HG03520 (cell line): ENCODE data around the gene MSH3.

ENCODE experiments used
- ATAC-seq: cut with Tn5 transposase; IDR thresholded peaks from one replicate; pipeline ENCODE4 v1.9.1; 2021; ENCODE audit warnings: mild to moderate bottlenecking, moderate library complexity; ENCODE audit not compliant: unreplicated experiment

Gene MSH3

DNA sequence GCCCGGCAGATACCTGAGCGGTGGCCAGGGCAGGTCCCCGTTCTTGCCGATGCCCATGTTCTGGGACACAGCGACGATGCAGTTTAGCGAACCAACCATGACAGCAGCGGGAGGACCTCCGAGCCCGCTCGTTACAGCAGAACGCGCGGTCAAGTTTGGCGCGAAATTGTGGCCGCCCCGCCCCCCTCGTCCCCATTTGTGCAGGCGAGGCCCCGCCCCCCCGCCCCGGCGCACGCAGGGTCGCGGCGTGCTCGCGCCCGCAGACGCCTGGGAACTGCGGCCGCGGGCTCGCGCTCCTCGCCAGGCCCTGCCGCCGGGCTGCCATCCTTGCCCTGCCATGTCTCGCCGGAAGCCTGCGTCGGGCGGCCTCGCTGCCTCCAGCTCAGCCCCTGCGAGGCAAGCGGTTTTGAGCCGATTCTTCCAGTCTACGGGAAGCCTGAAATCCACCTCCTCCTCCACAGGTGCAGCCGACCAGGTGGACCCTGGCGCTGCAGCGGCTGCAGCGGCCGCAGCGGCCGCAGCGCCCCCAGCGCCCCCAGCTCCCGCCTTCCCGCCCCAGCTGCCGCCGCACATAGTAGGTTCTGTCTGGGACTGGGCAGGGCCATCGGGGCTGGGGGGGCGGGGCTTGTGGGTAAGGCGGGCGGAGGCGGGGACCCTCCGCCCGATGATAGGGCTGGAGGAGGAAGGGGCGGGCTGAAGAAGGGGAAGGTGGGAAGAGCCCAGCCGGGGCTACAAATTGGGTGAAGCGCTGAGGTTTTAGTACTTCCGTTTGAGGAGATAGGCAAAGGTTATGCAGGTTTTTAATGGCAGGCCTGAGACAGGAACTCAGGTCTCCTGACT is at the start of gene MSH3, which contains the start of gene DHFR:
MSH3 (plus strand) TSS at position 262 of the 840 bp plus-strand sequence; CDS start at position 338, 76 bp downstream.
DHFR (minus strand) TSS at position 593 of the 840 bp plus-strand sequence; CDS start at position 99, 494 bp downstream.
- peak; percentile 36 for ATAC-seq

DNA sequence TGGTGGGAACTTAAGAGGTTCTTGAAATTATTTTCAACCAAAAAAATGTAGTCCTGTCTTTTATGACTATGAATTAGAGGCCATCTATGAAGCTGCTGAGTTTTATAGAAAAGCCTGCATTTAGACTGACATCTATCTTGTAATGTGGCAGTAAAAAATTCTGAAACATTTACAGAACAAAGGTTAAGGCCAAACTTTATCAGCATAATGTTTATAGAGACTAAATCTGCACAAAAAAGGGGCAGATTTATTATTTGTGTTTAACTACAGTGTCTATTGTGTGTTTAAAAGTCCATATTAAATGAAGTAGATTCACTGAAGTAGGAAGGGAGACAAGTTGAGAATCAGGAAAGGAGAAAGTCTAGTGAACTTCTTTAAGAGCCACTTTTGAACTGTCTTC is 47.1 kb upstream of the MSH3 start:
- ATAC-seq: no peak

DNA sequence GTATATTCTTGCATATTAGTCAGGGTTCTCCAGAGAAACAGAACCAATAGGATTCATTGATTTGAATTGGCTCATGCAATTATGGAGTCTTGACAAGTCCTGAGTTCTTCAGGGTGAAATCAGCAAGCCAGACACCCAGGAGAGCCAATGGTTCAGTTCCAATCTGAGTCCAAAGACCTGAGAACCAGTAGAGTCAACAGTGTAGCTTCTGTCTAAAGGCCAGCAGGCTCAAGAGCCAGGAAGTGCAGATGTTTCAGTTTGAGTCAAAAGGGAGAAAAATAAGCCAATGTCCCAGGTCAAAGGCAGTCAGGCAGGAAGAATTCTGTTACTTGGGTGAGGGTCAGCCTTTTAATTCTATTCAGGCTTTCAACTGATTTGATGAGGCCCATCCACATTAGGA is 46.6 kb upstream of the MSH3 start:
- ATAC-seq: no peak

DNA sequence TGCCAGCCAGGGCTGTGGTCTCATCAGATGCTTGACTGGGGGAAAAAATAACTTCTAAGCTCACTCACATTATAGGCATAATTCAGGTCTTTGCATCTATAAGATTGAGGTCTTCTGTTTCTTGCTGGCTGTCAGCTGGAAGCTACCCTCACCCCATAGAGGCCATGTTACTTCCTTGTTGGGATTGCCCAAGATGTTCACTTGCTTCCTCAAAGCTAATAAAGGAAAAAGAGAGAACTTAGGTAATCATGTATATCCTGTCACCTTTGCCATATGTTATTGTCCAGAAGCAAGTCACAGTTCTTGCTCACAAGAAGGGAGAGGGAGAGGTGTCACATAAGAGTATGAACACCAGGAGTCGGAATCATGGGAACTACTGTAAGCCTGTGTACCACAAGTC is 45.7 kb upstream of the MSH3 start:
- no peak for ATAC-seq

DNA sequence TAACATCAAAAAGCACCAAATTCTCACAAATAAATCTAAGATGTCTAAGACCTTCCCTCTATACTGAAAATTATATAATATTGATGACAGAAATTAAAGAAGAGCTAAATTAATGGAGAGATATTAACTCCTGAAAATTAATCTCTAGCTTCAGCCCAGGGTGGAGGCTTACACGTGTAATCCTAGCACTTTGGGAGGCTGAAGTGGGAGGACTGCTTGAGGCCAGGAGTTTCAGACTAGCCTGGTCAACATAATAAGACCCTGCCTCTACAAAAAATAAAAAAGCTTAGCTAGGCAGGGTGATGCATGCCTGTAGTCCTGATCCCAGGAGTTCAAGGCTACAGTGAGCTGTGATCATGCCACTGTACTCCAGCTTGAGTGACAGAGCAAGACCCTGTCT is 44.8 kb upstream of the MSH3 start:
- no peak for ATAC-seq

DNA sequence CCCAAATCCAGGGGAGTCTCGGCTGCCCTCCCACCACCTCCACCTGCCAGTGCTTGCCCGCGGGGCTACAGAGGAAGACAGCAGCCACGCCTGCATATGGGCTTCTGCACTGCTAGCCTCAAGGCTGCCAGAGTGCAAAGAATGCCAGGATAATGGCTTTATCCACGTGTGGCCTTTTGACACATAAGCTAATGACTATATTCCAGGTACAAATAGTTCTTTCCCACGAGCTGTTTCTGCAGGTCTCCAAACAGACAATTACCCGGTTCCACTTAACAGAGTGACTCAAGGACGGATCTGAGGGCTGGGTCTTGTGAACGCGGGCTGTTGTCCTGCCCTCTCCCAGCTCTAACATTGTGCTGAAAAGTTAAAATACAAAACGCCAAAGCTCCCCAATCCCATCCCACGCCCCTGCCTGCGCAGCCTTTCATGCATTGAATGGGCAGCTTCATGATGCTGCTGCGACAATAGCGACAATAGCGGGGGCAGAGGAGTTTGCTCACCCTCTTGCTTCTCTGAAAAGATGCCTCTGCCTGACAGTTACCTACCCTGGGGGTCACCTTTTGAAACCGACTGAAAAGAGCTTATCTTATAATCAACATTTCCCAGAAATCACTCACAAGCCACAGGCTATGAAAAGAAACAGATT is 39.1 kb upstream of the MSH3 start:
- no peak for ATAC-seq

DNA sequence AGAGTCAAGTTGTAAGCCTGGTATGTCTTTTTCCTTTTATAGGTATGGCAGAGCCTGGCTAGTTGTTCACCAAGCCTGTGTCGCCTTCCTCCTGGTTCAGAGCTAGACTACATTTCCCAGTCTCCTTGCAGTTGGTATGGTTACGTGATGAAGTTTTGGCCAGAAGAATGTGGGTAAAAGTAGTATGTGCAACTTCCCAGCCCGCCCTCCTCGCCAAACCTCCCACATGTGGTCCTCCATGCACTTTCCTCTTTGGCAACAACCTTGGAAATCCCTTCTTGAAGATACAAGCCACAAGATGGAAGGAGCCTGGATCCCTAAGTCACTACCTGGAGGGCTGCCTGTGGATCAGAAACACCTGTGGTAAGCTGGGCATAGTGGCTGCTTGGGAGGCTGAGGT is 36.0 kb upstream of the MSH3 start:
- no peak for ATAC-seq

DNA sequence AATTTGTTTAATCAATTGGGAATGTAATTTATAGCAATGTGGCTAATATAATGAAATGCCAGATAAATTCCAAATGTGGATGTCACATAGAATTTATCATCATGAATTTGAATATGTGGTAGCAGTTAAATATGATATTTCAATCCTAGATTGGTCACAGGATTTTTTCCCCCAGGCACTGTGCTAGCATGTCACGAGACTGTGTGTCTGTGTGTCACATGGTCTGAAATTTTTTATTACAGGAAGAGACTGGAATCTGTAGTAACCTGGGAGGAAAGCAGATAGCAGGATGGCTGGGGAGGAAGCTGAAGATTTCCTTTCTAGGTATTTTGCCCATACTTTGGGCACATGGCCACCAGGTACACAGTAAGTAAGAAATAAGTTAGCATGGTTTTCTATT is 35.4 kb upstream of the MSH3 start:
- ATAC-seq: no peak

DNA sequence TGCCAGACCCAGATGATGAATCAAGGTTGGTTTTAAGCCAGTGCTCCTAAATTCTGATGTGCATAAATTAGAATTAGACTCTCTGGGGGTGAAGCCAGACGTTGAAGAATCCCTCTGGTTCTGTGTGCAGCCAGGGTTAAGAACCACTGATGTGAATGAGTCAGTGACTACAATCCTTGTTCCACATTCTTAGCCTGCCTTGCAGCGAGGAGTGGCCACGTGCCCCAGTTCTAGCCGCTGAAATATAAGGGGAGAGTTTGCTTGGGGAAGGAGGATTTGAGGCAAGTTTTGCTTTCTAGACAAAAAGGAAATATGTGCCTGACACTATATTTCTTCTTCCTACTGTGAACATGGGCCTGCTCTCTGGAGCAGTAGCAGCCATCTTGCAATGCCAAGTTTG is 34.2 kb upstream of the MSH3 start:
- no peak for ATAC-seq

DNA sequence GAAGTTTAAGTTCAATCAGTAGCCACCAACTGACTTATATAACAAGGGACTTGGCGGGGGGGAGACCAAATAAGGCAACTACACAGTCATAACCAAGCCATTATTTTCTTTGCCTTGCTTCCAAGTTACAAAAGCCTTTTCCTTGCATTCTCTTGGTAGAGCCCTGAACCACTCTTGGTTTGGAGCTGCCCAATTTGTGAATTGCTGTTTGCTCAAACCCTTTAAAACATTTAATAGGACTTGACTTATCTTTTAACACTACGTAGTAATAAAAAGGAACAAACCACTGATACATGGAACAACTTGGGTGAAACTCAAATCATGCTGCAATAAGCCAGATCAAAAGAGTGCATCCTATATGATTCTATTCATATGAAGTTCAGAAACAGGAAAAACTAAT is 31.7 kb upstream of the MSH3 start:
- no peak for ATAC-seq

DNA sequence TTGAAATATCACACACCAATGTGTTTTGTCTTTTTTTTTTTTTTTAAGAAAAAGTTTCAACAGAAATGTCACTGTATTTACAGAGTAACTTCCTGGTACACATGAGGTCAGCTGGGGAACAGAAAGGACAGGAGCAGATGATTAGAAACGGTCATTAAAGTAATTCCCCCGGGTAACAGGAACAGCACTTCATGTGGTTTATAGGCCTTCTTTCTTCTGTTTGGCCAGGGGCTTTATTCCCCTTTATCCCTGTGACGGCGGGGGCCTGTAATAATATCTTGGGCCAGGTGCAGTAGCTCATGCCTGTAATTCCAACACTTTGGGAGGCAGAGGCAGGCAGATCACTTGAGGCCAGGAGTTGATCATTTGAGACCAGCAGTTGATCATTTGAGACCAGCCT is 30.5 kb upstream of the MSH3 start:
- no peak for ATAC-seq

DNA sequence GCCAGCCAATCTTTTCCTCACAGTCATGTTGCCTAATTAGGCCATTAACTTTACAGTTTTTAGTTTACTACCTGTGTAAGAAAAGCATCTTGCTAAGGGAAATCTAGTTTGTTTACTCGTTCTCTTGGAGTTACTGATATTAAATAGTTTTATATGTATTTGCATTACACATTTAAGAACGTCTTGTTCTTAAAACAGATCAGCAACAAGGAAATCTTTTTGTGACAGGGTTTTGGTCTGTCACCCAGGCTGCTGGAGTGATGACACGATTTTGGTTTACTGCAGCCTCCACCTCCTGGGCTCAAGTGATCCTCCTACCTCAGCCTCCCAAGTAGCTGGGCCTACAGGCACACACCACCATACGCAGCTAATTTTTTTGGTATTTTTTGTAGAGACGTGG is 29.2 kb upstream of the MSH3 start:
- no peak for ATAC-seq

DNA sequence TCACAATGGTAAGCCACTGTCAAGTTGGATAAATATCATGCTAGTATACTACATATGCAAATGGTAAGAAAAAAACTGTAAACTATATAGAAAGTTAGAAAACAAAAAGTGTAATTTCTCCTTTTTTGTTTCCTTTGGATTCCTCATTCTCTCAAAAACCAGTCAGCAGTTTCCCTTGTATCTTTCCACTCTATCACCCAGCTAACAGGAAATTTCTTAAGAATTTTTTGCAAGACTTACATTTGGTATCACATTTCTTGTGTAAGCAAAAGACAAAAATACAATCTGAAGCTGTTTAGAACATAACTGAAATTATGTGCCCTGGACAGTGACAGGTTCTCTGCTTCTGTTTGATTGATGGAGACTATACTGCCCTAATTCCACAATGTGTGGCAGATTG is 25.2 kb upstream of the MSH3 start:
- no peak for ATAC-seq

DNA sequence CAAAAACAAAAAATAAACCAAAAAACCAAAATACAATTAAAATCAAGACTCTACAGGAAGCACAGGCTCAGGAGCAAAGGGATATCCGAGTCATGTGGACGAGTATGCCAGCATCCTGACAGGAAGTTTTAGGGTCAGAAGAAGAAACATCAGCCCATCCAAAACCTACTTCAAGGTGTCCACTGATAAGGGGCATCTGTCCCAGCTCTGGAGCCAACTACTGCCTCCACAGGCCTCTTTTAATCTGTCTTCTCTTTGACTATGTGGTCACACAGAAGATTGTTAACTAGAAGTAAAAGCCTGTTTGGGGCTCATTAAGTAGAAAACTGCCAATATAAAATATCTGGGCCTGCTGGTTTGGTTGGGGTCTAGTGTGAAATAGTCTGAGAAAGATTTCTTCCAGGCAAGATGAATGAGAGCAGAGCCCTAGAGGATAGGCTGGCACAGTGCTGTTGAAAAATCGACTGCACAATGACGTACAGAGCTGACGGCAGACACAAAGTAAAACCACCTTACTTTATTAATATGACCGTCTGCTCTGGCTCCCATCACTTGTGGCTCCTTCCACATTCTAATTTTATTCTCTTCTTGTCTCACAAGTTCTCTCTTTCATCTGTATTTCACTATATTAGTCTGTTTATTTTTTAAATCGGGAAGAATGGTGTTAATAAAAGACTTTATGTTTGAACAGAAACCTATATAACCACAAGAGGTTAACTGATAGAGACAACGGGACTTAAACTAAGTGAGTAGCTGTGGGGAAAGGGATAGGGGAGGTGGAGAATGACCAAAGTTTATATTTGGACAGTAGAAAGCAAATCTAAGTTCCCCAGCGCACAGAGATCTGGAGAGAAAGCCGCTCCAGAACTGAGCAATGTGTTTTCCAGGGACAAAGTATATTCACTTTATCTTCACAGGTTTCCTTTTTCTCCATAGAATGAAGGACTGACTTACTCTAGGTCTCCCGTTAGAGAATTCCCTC is 22.9 kb upstream of the MSH3 start:
- no peak for ATAC-seq

DNA sequence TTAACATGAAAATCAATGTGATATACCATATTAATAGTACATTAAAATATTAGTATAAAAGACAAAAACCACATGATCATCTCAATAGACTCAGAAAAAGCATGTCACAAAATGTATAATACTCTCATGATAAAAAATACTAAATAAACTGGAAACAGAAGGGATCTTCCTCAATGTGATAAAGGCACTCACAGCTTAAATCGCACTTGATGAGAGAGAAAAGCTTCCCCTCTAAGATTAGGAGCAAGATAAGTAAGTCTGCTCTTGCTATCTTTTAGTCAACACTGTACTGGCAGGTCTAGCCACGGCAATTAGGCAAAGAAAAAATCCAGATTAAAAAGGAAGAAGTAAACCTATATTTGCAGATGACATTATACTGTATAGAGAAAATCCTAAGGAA is 21.8 kb upstream of the MSH3 start:
- no peak for ATAC-seq

DNA sequence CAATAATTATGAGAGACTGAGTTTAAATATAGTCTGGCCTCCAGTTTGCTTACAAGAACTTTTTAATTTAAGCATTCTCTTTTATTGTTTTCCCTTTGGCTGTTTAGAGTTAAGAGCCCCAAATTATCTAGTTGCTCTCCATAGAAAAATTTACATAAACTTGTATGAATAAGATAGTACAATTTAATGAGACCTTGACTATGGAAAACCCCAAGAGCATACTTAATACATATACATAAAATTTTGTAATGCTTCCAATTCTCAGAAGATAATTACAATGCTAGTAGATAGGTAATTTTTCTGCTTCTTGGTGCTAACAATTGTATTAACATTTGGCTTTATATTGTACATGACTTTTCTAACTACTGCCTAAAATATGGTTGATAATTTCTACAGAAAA is 20.3 kb upstream of the MSH3 start:
- ATAC-seq: no peak

DNA sequence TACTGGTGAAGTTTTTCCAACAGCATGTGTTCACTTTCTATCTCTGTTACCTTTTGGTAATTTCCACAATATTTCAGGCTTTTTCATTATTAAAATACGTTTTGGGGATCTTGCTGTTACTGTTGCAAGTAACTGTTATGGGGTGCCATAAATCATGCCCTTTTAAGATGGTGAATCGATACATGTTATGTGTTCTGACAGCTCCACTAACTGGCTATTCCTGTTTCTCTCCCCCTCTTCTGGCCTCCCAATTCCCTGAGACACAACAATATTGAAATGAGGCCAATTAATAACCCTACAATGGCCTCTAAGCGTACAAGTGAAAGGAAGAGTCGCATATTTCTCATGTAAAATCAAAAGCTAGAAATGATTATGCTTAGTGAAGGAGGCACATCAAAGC is 13.1 kb upstream of the MSH3 start:
- no peak for ATAC-seq

DNA sequence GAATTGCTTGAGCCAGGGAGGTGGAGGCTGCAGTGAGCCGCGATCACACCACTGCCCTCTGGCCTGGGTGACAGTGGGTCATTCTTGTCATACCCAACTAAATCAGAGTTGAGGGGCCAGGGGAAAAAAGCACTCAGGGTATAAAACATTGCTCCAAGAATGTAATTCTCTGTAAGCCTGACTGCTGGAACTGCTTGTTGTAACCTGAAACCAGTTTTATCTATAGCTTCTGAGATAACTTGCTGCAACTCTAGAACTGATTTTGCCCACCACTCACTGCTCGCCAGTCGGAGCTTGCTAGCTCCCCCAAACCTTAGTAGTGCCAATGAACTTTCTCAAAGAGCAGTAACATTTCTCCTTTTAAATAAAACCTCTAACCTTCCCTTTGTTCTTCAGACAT is 9.6 kb upstream of the MSH3 start:
- no peak for ATAC-seq

DNA sequence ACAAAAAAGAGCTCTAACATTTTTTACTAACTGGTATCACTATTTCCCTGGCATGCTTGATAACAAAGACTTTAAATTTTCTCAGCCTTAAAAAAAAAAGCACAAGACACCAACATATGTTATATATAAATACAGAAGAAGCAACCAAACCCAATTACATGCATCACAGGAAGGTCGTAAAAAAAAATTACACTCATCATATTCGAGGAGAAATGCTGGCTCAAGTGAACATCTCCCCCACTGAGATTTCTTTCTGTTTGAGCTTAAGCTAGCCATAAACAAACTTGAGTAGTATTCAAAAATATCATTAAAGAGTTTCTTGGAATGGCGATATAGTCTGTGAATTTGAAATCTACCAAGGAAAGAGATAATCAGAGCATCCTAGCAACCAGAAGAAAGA is 7.5 kb upstream of the MSH3 start:
- ATAC-seq: no peak

DNA sequence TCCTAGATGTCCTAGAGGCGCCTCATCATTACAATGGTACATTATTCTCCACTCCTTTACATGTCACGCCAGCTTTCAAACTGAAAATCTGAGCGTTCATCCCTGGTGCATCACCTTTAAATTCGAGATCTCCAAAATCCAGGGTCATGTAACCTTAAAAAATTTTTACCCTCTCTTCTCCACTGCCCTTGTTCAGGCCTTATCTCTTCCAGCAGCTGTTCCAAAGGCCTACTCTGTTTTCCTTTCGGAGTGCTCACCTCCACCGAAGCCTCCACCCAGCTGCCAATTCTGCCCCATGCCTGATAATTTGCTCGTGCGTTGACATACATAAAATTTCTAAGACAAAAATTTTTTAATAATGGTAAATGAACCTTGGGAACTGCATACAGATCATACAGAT is 950 bp upstream of the MSH3 start:
- ATAC-seq: no peak

DNA sequence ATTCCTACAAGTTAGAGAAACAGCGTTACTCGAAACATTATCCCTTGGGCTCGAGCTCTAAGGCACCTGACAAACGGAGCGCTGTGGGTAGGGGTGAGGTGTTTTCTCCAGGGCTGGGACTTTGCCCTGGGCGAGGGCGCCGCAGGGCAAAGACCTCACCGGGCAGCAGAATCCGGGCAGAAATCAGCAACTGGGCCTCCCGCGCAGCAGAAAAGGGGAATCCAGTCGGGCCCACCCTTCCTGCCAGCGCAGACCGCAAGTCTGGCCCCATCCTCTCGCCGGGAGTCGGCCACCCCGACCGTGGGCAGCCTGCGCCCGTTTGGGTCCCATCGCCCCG is 430 bp upstream of the MSH3 start:
- ATAC-seq: no peak
